Chondrocyte (in vitro differentiated cells): Measurements from ENCODE around the gene ROBO2. TPM values are rescaled to one million over a fixed set of nuclear protein-coding genes. Genes with fewer than 3 reads are reported as not detected.

Experiments
- DNase-seq: peaks from one replicate; pipeline ENCODE4 v3.0.0; 2021; ENCODE audit warnings: mixed read lengths, low spot score
- H3K27ac Mint-ChIP-seq: one replicate; pipeline ENCODE4 v1.8.0; 2021; ENCODE audit warnings: mild to moderate bottlenecking, moderate library complexity, mixed read lengths; ENCODE audit not compliant: unreplicated experiment
- H3K27me3 Mint-ChIP-seq: 2 replicates; pipeline ENCODE4 v1.8.0; 2021; ENCODE audit warnings: low read depth, mixed read lengths
- H3K36me3 Mint-ChIP-seq: 2 replicates; pipeline ENCODE4 v1.8.0; 2021; ENCODE audit warnings: low read depth, mixed read lengths
- H3K4me1 Mint-ChIP-seq: 2 replicates; pipeline ENCODE4 v1.8.0; 2021; ENCODE audit warnings: low read depth, mild to moderate bottlenecking, mixed read lengths
- H3K4me3 Mint-ChIP-seq: one replicate; pipeline ENCODE4 v1.8.0; 2021; ENCODE audit warnings: mild to moderate bottlenecking, moderate library complexity, mixed read lengths; ENCODE audit not compliant: unreplicated experiment
- H3K9me3 Mint-ChIP-seq: 2 replicates; pipeline ENCODE4 v1.8.0; 2021; ENCODE audit warnings: low read depth, mixed read lengths
- CTCF ChIP-seq: fragments of 200-600 bp; sonication (generic); IDR thresholded peaks from 2 replicates; pipeline ENCODE4 v1.5.0; 2021; ENCODE audit warnings: antibody characterized with exemption, mild to moderate bottlenecking, moderate library complexity
- total RNA-seq: library from RNA; stranded (reverse); gene quantifications from 3 replicates; pipeline ENCODE4 v1.2.1, GENCODE V29; 2021

ROBO2 gene
- total RNA-seq, 1 donor from 2014 or later, result 1.7 TPM

GRCh38 chr3:77328690-77329089, 288.8 kb downstream of the ROBO2 start:
- Mint-ChIP-seq H3K36me3 (no peaks in the 10 kb centered on the region), H3K4me1 (peaks cover 38% of the 10 kb centered on the region)

DNA sequence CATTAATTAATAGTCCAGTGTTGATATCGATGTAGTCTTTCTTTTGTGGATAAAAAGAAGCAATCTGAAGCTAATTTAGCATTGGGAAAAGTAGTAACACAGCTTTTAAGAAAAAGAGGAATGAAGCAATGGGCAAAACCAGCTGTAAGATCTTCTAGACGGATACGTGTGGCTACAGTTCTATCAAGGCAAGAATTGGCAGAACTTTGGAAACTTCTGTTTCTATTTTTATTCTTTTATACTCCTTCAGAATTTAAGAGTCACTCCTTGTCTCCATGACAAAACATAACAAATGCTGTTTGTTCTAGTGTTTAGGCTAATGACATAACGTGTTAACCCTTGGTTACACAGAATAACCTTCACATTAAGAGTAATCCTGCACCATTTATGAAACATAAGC, 289.2 kb downstream of the ROBO2 start:
- Mint-ChIP-seq H3K27me3 (no peaks in the 10 kb centered on the region), H3K9me3 (no peaks in the 10 kb centered on the region), H3K4me3 (no peak overlapping the region), H3K4me1 (peaks cover 34% of the 10 kb centered on the region), H3K36me3 (no peaks in the 10 kb centered on the region), H3K27ac (peak overlapping the region; percentile 92)
- no peak for DNase-seq
- no peak for TF ChIP-seq CTCF

More at GRCh38 chr3:77328690-77329089, 288.8 kb downstream of the ROBO2 start:
- Mint-ChIP-seq H3K4me3 (no peak overlapping the region), H3K27me3 (no peaks in the 10 kb centered on the region), H3K27ac (peak overlapping the region; percentile 92), H3K9me3 (no peaks in the 10 kb centered on the region)
- no peak for TF ChIP-seq CTCF
- no peak for DNase-seq

DNA sequence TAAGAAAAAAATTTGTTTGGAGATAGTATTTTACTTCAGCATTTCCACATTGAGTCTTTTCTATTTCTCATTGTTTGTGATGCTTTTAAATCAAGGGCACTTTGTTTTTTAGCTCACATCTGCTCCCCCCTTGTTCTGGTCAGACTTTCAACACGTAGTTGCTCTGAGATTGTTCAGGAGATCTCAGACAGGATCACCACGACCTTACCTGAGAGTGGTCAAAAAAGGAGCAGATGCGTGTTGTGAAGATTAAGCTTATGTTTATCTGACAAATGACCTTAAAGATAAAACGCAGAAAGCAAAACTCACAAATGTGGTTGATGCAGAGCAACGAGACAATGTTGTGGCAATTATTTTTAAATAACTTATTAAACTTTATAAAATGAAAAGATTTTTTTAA, 298.3 kb downstream of the ROBO2 start:
- Mint-ChIP-seq H3K27ac (no peak overlapping the region), H3K9me3 (no peaks in the 10 kb centered on the region), H3K36me3 (no peaks in the 10 kb centered on the region), H3K4me1 (no peaks in the 10 kb centered on the region), H3K27me3 (no peaks in the 10 kb centered on the region), H3K4me3 (no peak overlapping the region)
- DNase-seq, result no peak
- no peak for TF ChIP-seq CTCF

DNA sequence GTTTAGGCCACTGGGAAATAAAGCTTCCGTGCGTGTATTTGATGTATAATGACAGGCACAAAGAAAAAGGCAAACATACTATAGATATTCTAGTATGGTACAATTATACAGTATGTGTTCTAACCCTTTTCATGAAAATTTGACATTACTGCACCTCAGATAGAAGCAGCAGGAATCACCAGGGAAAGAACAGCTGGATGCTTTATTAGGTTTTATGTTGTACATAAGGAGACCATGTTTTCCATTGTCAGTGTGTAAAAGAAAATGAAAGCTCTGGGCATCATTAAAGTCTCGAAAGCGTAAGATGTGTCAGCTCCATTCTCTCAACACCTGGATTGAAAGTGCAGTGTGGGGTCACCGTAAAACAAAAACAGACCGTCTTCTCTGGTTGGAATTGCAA, 302.1 kb downstream of the ROBO2 start:
- no peak for DNase-seq
- H3K4me1 Mint-ChIP-seq, result no peaks in the 10 kb centered on the region
- H3K36me3 Mint-ChIP-seq, result no peaks in the 10 kb centered on the region
- H3K27ac Mint-ChIP-seq, result no peak overlapping the region
- TF ChIP-seq CTCF, result no peak
- H3K27me3 Mint-ChIP-seq, result no peaks in the 10 kb centered on the region
- H3K9me3 Mint-ChIP-seq, result no peaks in the 10 kb centered on the region
- no peak overlapping the region for H3K4me3 Mint-ChIP-seq

DNA sequence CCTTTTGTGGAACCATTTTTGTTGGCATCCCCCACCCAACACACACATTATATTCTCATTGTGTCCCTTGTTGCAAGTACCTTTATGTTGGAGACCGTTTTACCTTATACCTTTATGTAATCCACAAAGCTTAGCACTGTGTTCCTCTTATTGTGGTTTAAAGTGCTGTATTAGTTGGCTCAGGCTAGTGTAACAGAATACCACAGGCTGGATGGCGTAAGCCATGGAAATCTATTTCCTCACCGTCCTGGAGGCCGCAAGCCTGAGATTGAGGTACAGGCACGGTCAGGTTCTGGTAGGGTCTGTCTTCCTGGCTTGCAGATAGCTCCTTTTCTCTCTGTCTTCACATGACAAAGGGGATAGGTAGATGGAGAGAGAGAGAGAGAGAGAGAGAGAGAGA, 302.8 kb downstream of the ROBO2 start:
- TF ChIP-seq CTCF, result no peak
- no peak for DNase-seq
- Mint-ChIP-seq H3K36me3 (no peaks in the 10 kb centered on the region), H3K27ac (no peak overlapping the region), H3K4me1 (no peaks in the 10 kb centered on the region), H3K27me3 (no peaks in the 10 kb centered on the region), H3K9me3 (no peaks in the 10 kb centered on the region), H3K4me3 (no peak overlapping the region)
